ENCODE data around the gene SKA3.
"Not testable (repeated sequence)": the region's sequence is repeated elsewhere in the genome, so short reads cannot be mapped to it uniquely, and the experiment has no call there.

The SKA3 gene

DNA sequence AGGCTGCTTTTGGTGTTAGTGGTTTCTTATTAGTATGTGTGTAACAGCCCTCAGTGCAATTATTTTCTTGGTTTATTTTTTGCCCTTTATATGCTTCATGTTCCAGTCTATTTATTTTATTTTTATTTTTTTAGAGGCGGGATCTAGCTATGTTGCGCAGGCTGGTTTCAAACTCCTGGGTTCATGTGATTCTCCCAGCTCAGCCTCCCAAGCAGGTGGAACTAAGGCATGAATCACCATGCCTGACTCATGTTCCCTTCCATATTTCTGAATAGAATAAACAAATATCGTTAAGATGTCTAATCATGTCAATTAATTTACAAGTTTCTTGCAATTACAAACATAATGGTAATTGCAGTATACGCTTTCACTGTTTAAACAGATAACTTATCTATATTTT lies 11.7 kb downstream of the SKA3 start:
- no peak for DNase-seq

DNA sequence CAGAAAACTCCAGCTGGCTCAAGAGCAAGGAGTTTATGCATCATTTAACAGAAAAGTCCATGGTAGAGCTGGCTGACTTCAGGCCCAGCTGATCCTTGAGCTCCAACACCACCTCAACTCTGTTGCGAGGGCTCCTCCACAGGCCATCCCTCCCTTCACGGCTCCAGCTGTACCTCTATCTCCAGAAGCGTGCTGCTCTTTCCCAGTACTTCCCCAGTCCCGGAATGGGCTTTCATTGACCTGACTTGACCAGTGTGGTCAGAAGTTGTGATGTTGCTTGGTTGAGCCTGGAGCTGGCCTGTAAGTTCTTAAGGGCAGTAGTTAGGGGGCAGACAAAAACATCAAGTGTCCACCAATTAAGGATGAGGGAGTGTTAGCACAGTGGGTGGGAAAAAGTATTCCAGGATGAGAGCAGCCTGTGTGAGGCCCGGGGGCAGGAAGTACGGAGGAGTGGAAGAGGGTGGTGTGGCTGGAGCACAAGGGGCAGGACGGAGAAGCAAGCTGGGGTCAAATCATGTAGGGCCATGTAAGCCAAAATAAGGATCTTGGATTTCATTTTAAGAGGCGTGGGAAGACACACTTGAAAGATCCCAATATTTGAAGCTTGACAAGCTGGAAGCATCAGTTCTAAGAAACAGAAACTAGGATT lies 24.0 kb downstream of the SKA3 start:
- DNase-seq, result no peak

GRCh38 chr13:21150013-21150412 lies 26.3 kb downstream of the SKA3 start:
- peak; percentile 19 to 31 for DNase-seq

- peak in 1 of 2 donors; percentile 14 for DNase-seq
Observed at GRCh38 chr13:21149568-21149967, 26.8 kb downstream of the SKA3 start.

DNA sequence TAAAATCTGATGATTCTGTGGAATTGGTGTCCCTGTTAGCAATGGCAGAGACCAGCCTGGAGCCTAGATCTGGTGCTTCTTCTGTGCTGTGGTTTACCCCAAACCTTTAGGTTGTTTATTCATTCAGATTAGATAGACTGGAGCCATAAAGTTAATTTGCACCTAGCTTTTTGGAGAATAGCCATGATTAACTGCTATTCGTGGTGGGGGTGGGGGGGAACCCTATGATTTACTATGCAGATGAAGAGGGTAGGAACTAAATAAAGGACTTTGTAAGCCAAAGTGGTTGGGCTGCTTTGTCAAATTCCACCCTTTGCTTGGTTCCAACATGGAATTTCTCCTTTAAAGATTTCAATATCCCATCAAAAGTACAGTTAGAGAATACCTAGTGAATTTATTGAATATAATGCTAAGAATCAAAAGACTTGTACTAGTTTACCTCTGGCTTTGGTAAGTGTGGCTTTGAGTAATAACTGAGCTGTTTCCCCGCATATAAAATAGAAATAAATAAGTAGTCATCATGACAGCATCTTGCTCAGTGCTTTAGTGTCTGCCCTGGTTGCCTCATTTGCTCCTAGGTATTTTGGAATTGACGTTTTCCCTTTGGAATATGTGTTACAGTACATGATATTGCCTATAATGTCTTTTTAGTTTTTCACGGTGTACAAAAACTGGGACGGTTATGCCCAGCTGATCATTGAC lies 27.6 kb downstream of the SKA3 start:
- no peak for DNase-seq

DNA sequence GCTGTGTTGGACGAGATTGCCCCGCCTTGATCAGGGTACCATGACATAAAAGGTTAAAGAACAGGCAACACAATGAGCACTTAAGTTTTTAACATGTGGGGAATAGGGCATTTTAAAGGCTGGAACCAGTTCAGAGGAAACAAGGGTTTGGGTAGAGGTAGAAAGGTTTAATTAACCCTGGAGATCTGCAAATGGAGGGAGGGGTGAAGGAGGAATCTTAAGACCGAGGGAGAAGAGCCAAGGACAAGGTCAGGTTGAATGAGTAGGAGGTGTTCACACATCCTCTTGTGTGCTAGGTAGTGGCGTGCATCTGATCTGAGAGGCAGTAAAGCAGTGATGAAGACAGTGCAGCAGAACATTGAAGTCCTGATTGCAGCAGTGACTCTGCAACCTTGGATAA lies 28.5 kb downstream of the SKA3 start:
- DNase-seq, result no peak

- DNase-seq, result no peak
Observed at GRCh38 chr13:21142766-21143165, 33.6 kb downstream of the SKA3 start.

DNA sequence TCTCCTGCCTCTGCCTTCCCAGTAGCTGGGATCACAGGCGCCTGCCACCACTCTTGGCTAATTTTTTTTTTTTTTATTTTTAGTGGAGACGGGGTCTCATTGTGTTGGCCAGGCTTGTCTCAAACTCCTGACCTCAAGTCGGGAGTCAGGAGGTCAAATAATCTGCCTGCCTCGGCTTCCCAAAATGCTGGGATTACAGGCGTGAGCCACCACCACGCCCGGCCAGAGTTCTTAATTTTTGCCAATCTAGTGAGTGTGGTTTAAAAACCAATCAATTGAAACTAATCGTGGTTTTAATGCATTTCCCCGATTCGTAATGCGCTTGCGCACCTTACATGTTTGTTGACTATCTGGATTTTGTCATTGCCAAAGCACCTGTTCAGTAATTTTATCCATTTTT lies 37.0 kb downstream of the SKA3 start:
- DNase-seq, result no peak

GRCh38 chr13:21138561-21138960 lies 37.8 kb downstream of the SKA3 start:
- no peak for DNase-seq

DNA sequence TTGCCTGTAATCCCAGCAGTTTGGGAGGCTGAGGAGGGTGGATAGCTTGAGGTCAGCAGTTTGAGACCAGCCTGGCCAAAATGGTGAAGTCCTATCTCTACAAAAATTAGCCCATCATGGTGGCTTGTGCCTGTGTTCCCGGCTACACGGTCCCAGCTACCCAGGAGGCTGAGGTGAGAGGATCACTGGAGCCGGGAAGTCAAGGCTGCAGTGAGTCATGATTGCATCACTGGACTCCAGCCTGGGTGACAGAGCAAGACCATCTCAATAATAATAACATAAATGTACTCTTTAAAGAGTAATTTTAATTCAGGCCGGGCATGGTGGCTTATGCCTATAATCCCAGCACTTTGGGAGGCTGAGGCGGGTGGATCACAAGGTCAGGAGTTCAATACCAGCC lies 38.7 kb downstream of the SKA3 start:
- DNase-seq, result no peak

- not testable (repeated sequence) for DNase-seq
Observed at GRCh38 chr13:21135833-21136232, 40.5 kb downstream of the SKA3 start.

DNA sequence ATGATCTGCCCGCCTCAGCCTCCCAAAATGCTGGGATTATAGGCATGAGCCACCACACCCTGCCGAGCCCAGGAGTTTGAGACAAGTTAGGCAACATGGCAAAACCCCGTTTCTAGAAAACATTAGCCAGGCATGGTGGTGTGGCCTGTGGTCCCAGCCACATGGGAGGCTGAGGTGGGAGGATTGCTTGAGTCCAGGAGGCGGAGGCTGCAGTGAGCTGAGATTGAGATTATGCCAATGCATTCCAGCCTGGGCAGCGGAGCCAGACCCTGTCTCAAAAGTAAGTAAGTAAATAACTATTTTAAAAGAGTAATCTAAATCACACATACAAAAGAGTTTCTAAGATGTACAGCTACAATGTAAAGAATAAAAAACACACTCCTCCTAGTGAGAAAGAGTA lies 41.9 kb downstream of the SKA3 start:
- no peak for DNase-seq

- DNase-seq, result no peak
Observed at GRCh38 chr13:21133077-21133476, 43.3 kb downstream of the SKA3 start.

DNA sequence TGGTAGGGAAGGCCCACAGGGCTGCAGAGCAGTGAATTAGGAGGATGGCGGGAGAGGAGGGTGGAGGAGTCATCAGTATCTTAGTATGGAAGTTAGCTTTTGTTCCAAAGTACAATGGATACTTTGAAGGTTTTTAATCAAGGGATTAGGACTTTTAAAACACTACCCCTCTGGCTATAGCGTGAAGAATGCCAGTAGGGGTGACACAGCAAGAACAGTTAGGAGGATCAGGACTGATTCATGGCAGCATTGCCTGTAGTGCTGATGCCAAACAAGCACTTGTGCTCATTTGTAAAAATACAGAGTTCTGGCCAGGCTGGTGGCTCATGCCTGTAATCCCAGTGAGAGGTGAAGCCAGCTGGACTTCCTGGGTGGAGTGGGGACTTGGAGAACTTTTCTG lies 46.2 kb downstream of the SKA3 start:
- DNase-seq, result no peak

DNA sequence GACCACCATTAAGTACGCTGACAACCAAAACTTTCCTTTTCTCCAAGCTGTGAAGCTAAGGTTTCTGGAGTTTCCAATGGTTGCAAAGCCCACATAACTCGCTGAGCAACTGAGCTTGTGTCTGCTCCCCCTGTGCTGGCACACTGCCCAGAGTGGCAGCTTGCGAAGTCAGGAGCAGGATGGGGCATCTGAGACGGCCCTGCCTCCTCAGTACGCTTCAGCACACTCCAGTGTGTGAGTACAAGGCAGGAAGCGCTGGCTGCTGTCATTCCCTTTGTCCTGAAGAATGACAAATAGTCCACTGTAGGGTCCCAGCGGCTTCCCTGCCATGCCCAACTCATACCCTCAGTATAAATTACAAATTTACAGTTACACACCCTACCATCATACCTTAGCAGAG lies 51.5 kb downstream of the SKA3 start:
- no peak for DNase-seq

- DNase-seq, result no peak
Observed at GRCh38 chr13:21123956-21124355, 52.4 kb downstream of the SKA3 start.

- no peak for DNase-seq
Observed at GRCh38 chr13:21121616-21122015, 54.7 kb downstream of the SKA3 start.

GRCh38 chr13:21120191-21120590 lies 56.2 kb downstream of the SKA3 start:
- DNase-seq, result no peak

DNA sequence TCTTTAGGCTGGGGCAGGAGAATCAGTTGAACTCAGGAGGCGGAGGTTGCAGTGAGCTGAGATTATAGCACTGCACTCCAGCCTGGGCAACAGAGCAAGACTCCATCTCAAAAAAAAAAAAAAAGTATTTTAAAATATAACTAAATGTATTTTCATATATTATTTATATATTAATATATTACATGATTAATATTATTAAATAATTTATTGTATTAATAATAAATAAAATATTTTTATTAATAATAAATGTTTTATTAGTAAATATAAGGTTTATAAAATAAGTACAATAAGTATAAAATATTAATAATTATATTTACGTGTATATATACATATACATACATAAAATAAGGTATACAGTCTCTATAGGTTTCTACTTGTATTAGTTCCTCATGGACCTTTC lies 56.8 kb downstream of the SKA3 start:
- DNase-seq, result no peak

GRCh38 chr13:21118180-21118579 lies 58.2 kb downstream of the SKA3 start:
- DNase-seq, result no peak

DNA sequence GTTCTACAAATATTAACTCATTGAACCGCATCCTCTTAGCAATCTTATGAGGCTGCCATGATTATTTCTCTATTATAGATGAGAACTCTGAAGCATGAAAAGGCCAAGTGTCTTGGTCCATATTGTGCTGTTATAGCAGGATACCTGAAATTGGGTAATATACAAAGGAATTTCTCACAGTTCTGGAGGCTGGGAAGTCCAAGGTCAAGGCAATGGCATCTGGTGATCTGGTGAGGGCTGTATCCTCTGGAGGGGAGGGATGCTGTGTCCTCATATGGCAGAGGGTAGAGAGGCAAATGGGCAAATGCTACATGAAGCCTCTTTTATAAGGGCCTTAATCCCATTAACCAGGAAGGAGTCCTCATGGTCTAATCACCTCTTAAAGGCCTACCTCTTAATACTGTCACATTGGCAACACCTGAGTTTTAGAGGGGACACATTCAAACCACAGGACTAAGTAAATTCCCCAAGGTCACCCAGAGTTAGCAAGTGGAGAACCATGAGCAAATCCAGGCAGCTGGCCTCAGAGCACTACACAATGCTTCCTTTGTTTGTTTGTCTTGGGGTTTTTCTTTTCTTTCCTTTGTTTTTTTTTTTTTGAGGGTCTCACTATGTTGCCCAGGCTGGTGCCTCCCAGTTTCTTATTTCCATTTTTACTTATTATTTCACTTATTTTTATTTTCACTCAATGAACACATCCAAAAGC lies 59.1 kb downstream of the SKA3 start:
- no peak for DNase-seq

DNA sequence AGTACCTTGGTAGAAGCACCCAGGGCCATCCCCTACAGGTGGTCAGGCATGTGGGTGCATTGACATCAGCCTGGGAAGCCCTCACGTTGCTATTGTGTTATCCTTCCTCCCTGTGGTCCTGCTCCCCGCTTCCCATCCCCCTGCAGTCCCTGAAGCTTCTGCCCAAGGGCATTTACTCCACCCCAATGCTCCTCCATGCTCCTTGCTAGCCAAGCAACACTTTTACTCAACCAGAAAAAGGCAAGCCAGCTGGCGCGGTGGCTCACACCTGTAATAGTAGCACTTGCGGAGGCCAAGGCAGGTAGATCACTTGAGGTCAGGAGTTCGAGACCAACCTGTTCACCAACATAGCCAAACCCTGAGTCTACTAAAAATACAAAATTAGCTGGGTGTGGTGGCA lies 60.2 kb downstream of the SKA3 start:
- DNase-seq, result no peak

GRCh38 chr13:21115231-21115630 lies 61.1 kb downstream of the SKA3 start:
- no peak for DNase-seq

GRCh38 chr13:21111546-21111945 lies 64.8 kb downstream of the SKA3 start:
- no peak for DNase-seq

All from inflammatory macrophage treated with lipopolysaccharide for 1 hour (primary cell).